HK-2 (cell line): Measurements from ENCODE around the gene MRM3.
"Not testable (repeated sequence)": the region's sequence is repeated elsewhere in the genome, so short reads cannot be mapped to it uniquely, and the experiment has no call there.

Experiments
- DNase-seq: peaks from one replicate; pipeline ENCODE4 v3.0.0-alpha.2; 2018; ENCODE audit not compliant: unreplicated experiment

MRM3 gene, protein sequence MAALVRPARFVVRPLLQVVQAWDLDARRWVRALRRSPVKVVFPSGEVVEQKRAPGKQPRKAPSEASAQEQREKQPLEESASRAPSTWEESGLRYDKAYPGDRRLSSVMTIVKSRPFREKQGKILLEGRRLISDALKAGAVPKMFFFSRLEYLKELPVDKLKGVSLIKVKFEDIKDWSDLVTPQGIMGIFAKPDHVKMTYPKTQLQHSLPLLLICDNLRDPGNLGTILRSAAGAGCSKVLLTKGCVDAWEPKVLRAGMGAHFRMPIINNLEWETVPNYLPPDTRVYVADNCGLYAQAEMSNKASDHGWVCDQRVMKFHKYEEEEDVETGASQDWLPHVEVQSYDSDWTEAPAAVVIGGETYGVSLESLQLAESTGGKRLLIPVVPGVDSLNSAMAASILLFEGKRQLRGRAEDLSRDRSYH

DNA sequence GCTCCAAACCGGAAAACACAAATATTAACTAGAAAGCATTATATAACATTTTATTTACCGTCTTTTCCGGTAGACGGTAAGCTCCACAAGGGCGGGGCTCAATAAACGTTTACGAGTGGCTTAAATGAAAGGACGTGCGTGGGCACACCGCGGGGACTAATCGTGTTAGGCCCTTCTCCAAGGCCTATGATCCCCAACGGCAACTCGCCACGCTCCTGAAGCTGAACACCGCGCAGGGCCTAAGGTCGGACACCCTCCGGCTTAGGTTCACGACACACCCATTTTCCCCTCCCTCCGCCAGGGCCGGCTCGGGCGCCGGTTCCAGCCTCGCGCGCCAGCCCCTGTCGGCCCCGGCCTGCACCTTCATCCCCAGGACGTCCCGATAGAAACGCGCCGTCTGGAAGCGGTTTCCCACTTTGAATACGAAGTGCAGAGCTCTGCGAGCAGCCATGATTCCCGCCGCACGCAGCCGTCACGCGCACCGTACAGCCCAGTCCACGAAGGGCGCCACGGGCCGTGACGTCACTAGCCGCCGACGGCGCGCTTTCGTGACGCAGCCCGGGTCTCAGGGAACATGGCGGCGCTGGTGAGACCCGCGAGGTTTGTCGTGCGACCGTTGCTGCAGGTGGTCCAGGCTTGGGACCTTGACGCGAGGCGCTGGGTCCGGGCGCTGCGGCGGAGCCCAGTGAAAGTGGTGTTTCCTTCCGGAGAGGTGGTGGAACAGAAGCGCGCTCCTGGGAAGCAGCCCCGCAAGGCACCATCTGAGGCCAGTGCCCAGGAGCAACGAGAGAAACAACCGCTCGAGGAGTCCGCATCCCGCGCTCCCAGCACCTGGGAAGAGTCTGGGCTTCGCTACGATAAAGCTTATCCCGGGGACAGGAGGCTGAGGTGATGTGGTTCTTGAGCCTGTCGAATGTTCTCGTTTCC, at the start of gene MRM3, which contains the start of gene GLOD4:
MRM3 (plus strand) TSS at position 549 of the 927 bp plus-strand sequence; CDS start at position 575, 26 bp downstream.
GLOD4 (minus strand) TSS at position 476 of the 927 bp plus-strand sequence; CDS start at position 451, 25 bp downstream.
- peak; percentile 92 for DNase-seq

DNA sequence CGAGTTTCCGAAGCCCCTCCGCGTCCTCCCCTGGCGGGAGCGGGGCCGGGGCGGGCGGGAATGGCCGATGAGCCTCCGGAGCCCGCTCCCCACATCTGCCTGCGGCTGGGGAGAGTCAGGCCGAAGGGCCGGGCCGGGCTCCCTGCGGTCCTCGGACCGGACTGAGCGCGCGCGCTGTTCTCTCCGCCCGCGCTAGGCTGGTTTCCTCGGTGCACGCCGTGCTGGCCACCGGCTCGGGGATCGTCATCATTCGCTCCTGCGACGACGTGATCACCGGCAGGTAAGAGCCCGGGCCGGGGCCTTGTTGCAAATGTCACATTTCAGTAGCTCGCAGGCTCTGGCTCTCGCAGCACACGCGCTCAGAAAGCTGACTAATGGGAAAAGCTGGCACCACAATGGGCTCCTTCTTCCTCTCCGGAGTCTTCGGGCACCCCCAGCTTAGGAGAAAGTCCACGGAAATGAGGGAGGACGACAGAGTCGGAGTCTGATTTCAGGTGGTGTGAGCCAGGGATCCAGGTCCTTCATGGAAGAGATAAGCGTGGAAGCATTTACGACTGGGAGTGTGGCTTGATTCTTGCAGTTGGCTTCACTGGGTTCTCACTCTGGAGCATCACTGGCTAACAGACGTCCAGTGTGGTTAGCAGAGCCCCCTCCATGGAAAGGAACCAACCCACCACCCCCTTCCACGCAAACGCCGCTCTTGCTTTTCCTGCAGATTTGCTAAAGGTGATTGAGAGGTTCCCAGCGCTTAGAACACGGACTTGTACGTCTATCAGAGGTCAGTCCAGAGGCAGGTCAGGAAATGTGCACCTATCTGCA, 49.0 kb upstream of the MRM3 start:
- DNase-seq = peak; percentile 77

GRCh38 chr17:733743-734142, 48.4 kb upstream of the MRM3 start:
- no peak for DNase-seq

DNA sequence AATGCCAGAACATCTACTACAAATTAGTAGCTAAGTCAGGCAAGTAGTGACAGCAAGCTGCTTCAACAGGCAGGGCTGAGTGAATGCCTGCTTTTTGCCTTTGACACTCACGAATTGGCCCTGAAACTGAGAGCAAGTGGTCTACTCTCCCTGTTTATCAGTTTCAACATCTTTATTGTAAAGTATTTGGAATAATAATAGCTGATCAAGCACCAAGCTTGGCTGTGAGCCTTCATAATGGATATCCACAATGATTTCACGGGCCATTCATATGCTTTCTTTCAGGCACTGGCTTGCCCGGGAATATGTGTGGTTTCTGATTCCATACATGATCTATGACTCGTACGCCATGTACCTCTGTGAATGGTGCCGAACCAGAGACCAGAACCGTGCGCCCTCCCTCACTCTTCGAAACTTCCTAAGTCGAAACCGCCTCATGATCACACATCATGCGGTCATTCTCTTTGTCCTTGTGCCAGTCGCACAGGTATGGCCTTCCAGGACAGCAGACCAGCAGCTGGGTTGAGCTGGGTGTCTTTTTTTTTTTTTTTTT, 44.5 kb upstream of the MRM3 start:
- no peak for DNase-seq

GRCh38 chr17:740240-741017, 41.7 kb upstream of the MRM3 start:
- DNase-seq = no peak

- DNase-seq = no peak
Measured at GRCh38 chr17:742147-742793, 39.9 kb upstream of the MRM3 start.

DNA sequence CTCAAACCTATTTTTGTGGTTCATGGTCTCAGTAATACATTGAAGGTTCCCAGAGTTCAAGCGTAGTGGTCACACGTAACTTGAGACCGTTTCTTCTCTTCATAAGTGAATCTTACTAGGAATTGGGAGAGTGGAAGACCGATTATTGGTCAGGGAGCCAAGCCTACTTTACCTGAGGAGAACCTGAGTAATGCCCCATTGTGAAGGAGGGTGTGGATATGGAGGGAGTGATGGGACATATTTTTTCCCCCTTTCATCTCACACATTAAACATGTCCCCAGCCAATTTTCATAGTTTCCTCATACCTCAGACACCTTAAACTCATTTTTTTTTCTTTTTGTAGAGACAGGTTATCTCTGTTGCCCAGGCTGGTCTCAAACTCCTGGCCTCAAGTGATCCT, 39.0 kb upstream of the MRM3 start:
- no peak for DNase-seq

GRCh38 chr17:744937-745336, 37.2 kb upstream of the MRM3 start:
- no peak for DNase-seq

GRCh38 chr17:745406-745805, 36.7 kb upstream of the MRM3 start:
- DNase-seq = no peak

- no peak for DNase-seq
Measured at GRCh38 chr17:746181-746580, 36.0 kb upstream of the MRM3 start.

- DNase-seq = no peak
Measured at GRCh38 chr17:746783-747629, 35.1 kb upstream of the MRM3 start.

GRCh38 chr17:748604-749003, 33.5 kb upstream of the MRM3 start:
- not testable (repeated sequence) for DNase-seq

GRCh38 chr17:749359-749758, 32.8 kb upstream of the MRM3 start:
- DNase-seq = not testable (repeated sequence)

- DNase-seq = no peak
Measured at GRCh38 chr17:750431-751037, 31.6 kb upstream of the MRM3 start.

DNA sequence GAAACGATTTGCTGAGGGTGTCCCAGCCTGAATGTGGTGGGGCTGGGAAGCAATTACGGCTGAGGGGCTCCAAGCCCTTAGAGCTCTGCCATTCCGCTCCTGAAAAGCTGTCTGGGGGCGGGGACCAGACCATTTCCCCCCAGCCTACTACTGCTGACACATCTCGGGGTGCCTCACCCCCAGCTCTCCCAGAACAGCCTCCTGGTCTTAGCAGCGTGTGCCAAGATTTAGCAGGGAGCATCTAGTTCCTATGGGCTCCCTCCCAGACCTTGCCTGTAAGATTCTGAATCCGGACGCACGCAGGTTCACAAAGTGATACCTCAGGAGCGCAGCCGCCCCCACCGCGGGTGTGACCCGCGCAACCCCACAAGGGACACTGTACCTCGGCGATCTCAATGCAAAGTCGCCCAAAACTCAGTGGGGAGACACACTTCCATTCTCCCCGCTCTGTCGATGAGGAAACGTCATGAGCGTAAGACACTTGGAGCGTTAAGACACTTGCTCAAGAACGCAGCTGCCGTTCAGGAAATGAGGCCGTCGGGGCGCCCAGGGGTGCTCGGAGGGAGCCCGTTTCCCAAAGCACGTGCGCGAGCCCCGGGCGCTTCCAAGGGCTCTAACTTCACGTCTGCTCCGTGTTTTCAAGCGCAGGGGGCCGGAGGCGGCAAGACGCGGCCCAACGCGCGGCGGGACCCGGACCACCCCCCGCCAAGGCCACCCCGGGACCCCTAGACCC, 30.7 kb upstream of the MRM3 start:
- peak; percentile 50 for DNase-seq

DNA sequence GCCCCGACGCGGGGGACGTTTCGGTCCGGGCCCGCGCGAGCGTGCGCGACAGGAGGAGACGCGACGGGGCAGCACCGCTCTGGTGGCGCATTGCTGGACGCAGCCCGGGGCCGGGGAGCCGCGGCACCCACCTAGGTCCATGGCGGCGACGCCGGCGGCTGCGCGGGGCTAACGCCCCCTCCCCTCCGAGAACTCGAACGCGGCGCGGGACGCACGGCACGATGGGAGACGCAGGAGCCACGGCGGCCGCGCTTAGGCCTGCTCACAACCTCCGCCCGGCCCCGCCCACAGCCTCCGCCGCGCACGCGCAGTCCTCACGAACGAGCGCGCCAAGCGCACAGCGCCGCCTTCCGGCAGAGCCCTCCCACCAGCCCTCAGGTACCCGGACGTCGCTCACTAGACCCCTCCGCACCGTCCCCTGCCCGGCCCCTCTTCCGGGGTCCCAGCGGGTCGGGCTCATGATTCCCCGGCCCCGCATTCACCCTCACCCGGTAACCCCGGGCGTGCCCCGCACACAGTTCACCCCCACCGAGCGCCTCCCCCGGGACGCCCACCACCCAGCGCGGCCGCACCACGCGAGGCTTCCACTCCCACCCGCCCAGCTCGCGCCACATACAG, 30.0 kb upstream of the MRM3 start, which contains the start of gene GEMIN4:
GEMIN4 (minus strand) TSS at position 263 of the 618 bp plus-strand sequence; CDS start at position 141, 122 bp downstream.
- DNase-seq = peak; percentile 95

DNA sequence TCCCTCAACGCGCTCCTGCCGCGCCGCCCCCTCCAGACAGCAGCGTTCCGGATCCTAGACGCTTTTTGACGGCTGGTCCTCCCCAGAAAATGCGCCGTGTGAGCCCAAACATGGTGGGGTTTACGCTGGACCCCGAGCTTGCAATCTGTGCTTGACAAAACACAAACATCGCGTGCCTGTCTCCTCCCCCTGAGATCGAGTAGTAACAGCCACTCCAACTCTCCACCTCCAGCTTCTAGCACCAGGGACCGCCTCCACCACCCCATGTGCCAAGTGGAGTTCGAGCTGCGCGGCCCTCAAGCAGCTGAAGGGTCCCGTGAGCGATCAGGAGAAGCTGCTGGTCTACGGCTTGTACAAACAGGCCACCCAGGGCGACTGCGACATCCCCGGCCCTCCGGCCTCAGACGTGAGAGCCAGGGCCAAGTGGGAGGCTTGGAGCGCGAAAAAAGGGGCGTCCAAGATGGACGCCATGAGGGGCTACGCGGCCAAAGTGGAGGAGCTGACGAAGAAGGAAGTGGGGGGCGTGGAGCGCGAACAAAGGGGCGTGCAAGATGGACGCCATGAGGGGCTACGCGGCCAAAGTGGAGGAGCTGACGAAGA, 29.4 kb upstream of the MRM3 start:
- DNase-seq = no peak
